GM19238 (cell line): ENCODE measurements around the gene ARMCX4.
"Not testable (repeated sequence)": the region's sequence is repeated elsewhere in the genome, so short reads cannot be mapped to it uniquely, and the experiment has no call there.

ENCODE experiments used
- DNase-seq: peaks from one replicate; pipeline ENCODE4 v3.0.0; 2011; ENCODE audit warnings: low spot score; ENCODE audit not compliant: insufficient read length

ARMCX4 gene

GRCh38 chrX:101485212-101485949 is at the start of gene ARMCX4:
Gene ARMCX4, plus strand, starts transcription at chrX:101485456. Its CDS starts 3,134 bp downstream, at chrX:101488590.
- DNase-seq = no peak

DNA sequence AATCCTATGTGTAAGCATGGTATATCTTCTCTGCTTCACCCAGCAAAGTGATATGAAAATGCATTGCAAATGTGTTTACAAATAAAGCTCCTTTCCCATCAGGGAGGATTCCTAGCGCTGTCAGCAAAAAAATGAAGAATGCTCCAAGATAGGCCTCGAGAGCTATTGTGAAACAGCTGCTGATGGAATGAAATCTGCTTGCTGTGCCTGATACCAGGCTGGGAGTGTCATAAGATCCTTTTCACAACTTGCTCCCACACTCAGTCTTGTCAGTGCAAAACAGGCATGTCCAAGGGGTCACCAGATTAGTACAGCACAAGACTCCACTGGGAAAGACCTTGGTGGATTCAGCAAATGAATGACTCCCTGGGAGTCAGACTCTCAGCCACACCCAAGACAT is 43.2 kb upstream of the ARMCX4 start:
- DNase-seq = no peak

- no peak for DNase-seq
Measured at GRCh38 chrX:101449279-101449678, 36.0 kb upstream of the ARMCX4 start.

GRCh38 chrX:101450085-101450484 is 35.2 kb upstream of the ARMCX4 start:
- no peak for DNase-seq

DNA sequence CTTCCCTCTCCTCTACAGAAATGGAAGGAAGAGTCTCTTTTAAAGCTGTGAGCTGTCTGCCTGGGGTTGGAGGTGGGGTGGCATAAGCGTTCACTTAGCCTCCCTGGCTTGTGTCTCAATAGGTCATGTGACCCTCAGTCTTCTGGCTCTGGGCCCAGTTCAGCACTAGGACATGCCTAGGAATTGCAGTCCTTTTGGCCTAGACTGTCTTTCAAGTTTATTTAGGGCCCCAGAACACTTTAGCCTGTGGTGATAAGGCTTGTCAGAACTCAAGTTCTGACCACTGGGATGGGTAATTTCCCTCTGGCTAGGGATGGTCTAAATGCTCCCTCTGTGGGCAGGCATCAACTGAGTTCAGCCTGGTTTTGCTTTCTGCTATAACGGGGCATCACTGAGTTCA is 34.3 kb upstream of the ARMCX4 start:
- DNase-seq = no peak

- DNase-seq = no peak
Measured at GRCh38 chrX:101452056-101452455, 33.2 kb upstream of the ARMCX4 start.

DNA sequence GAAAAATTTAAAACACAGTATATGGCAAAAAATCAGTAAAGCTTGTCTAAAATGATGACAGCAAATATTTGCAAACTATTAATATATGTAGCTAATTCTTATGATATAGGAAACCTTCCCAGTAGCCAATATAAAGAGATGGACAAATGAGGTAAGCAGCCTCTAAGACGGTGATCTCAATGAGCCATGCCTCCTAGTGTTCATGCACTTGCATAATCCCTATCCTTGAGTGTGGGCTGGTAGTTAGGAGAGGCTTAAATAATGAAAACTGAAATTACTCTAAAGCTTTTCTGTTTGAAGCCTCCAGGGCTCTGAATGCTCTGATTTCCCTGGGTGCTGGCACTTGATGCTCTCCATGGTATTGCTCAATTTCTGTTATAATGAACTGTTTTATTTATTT is 24.6 kb upstream of the ARMCX4 start:
- DNase-seq = no peak

DNA sequence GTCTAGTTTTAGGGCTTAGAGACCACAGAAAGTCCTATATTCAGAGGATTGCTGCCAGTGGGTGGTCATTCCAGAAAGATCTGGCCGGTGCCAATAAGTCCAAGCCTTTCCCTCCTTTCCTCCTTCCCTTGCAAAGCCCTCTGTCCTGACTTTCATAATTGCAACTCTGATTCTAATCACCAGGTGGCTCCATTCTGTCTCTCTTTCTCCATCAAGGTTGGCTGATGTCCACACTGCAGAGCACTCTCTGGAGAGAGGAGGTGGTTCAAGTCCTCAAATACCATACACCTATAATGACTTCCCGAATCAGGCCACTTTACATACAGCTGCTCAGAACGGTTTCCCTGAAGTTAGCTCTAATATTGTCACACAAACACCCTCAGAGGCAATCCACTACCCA is 22.4 kb upstream of the ARMCX4 start:
- no peak for DNase-seq

- DNase-seq = no peak
Measured at GRCh38 chrX:101478366-101478765, 6.9 kb upstream of the ARMCX4 start.

DNA sequence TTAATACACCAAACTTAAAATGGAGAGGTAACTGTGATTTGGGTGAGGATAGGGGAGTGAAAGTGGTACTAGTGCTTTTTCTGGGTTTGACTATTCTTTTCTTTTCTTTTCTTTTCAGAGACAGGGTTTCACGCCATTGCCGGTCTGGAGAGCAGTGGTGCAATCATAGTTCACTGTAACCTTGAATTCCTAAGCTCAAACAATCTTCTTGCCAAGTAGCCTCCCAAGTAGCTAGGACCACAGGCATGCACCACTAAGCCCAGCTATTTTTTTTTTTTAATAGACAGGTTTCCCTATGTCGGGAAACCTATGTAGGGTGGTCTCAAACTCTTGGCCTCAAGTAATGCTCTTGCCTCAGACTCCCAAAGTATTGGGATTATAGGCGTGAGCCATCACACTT is 3.0 kb upstream of the ARMCX4 start:
- DNase-seq = no peak

DNA sequence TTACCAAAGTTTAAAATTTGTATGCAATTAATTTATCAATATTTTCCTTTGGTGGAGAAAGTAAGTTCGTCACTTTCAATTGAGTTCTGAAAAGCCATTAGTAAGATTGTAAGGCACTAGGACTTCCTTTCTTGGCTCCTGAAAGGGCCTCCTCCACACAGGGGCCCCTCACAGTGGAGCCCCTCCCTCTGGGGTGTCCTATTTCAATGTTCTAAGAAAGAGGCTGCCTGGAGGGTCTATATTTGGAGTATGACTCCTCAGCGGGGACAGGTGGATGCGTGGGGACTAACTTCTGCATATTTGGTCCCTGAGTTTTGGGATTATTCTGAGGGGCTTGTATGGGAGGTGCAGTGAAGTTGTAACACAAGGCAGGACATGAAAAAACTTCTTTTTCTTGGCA is 1.6 kb upstream of the ARMCX4 start:
- no peak for DNase-seq

GRCh38 chrX:101484135-101484534 is 1.1 kb upstream of the ARMCX4 start:
- no peak for DNase-seq

DNA sequence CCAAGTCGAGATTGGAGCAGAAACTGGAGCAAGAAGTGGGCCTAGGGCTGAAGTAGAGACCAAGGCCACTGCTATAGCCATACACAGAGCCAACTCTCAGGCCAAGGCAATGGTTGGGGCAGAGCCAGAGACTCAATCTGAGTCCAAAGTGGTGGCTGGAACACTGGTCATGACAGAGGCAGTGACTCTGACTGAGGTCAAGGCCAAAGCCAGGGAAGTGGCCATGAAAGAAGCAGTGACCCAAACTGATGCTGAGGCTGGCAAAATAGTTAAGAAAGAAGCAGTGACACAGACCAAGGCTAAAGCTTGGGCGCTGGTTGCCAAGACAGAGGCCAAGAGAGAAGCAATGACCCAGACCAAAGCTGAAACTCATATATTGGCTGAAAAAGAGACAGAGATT is 3.5 kb downstream of the ARMCX4 start:
- DNase-seq = no peak

DNA sequence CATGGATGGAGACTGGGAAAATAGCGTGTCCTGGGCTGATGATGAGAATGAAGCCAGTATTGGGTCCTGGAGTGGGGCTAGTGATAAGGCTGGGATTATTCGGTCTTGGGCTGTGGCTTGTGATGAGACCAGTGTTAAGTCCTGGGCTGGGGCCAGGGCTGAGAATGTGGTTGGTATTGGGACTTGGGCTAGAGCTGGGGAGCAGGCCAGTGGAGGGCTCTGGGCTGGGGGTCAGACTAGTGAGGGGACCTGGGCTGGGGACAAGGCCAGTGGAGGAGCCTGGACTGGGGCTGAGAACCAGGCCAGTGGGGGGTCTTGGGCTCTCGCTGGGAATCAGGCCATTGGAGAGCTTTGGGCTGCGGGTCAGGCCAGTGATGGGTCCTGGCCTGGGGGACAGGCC is 6.7 kb downstream of the ARMCX4 start:
- DNase-seq = no peak

GRCh38 chrX:101493225-101493624 is 8.0 kb downstream of the ARMCX4 start:
- DNase-seq = no peak

DNA sequence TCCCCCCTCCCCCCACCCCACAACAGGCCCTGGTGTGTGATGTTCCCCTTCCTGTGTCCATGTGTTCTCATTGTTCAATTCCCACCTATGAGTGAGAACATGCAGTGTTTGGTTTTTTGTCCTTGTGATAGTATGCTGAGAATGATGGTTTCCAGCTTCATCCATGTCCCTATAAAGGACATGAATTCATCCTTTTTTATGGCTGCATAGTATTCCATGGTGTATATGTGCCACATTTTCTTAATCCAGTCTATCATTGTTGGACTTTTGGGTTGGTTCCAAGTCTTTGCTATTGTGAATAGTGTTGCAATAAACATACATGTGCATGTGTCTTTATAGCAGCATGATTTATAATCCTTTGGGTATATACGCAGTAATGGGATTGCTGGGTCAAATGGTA is 17.7 kb downstream of the ARMCX4 start:
- not testable (repeated sequence) for DNase-seq

DNA sequence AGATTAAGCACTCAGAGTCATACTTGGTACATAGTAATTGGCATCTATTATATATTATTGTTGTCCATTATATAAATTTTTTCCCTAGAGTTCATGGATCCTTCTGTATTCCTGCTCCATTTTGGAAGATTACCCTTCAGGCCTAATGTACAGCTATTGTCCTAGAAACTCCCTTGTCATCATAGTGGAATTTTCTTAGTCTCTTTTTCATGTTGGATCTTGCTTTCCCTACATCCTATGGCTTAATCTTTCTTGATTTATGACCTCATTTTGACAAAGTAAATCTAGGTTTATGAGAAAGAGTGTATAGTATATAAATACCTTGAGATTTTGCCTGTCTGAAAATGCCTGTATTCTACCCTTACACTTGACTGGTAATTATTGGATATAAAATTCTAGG is 22.1 kb downstream of the ARMCX4 start:
- DNase-seq = no peak

DNA sequence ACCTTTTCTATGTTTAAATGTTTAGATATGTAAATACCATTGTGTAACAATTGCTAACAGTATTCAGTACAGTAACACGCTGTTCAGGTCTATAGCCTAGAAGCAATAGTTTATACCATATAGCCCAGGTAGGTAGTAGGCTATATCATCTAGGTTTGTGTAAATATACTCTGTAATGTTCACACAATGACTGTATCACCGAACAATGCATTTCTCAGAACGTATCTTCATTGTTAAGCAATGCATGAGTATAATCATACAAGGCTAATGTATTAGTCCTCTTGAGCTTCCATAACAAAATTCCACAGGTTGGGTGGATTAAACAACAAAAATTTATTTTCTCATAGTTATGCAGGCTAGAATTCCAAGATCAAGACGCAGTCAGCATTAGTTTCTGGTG is 22.7 kb downstream of the ARMCX4 start:
- no peak for DNase-seq

DNA sequence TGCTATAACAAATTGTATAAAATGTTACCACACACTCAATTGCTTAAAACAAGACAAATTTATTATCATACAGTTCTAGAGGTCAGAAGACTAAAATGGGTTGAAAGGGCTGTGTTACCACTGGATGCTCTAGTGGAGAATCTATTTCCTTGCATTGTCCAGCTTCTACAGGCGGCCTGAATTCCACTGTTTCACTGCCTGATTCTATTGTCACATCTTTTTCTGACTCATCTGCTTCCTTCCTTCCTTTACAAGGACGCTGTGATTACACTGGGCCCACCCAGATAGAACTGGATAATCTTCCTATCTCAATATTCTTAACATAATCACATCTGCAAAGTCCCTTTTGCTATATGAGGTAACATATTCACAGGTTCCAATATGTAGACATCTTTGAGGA is 45.7 kb downstream of the ARMCX4 start:
- DNase-seq = no peak
